Left lung (tissue), 14 donors: ENCODE measurements around the gene SPINT3. TPM values are rescaled to one million over a fixed set of nuclear protein-coding genes. Genes with fewer than 3 reads are reported as not detected.
A peak's percentile ranks its signal among the peaks of the same experiment; 100 is the strongest.

Experiments
- ATAC-seq: fragments of 200-7000 bp; cut with Tn5 transposase; one replicate; pipeline ENCODE4 v1.9.1; 2020; ENCODE audit warnings: moderate library complexity
- DNase-seq, 4 donors: peaks; one replicate each; pipeline ENCODE4 v3.0.0-alpha.2; 2013 to 2020
- H3K27ac ChIP-seq, 2 donors: fragments of 200-600 bp; sonication (generic) in 1 of 2; one replicate each; pipeline versions ENCODE4 v1.5.0 to v1.8.0; 2020 to 2021
- H3K27me3 ChIP-seq, 2 donors: fragments of 200-600 bp; sonication (generic) in 1 of 2; one replicate each; pipeline versions ENCODE4 v1.5.0 to v1.8.0; 2020 to 2021
- H3K36me3 ChIP-seq, 2 donors: fragments of 200-600 bp; sonication (generic) in 1 of 2; one replicate each; pipeline versions ENCODE4 v1.5.0 to v1.8.0; 2020 to 2021
- H3K4me1 ChIP-seq, 2 donors: fragments of 200-600 bp; one replicate each; pipeline ENCODE4 v1.8.0; 2021
- H3K4me3 ChIP-seq, 2 donors: fragments of 200-600 bp; sonication (generic) in 1 of 2; one replicate each; pipeline versions ENCODE4 v1.5.0 to v1.8.0; 2020 to 2021; ENCODE audit warnings: mild to moderate bottlenecking in 1 of 2
- H3K9me3 ChIP-seq, 2 donors: fragments of 200-600 bp; sonication (generic) in 1 of 2; one replicate each; pipeline versions ENCODE4 v1.5.0 to v1.8.0; 2020 to 2021
- intact Hi-C, 2 donors: fragments of 100-400 bp; cut with DNase I; formaldehyde crosslinking; loops; one replicate each; pipeline versions ENCODE4 v1.11.2 to v1.14.2; 2022
- long read RNA-seq, 12 donors: library from polyadenylated mRNA in 2 of 12; unstranded in 2 of 12; transcript quantifications; one replicate each; pipeline ENCODE4 v2.0.0 and lab custom pipeline, GENCODE V29; 2019 to 2026
- polyA plus RNA-seq, 6 donors: library from polyadenylated mRNA; unstranded; fragments of 120-200 nt; gene quantifications; one replicate each; pipeline ENCODE4 v1.2.1, GENCODE V29; 2013; ENCODE audit not compliant: insufficient read length in 6 of 6
- total RNA-seq, 2 donors: library from RNA; stranded (reverse); fragmentation: NEBNext Ultra II Directional; extraction: Animal tissue kit (Norgen Biotek cat#: 25700); gene quantifications; one replicate each; pipeline ENCODE4 v1.2.1, GENCODE V29; 2021
- TF ChIP-seq, protein P1 (sequence below), 2 donors: fragments of 200-600 bp; sonication (generic) in 1 of 2; IDR thresholded peaks; one replicate each; pipeline versions ENCODE4 v1.5.0 to v1.8.0; 2021; ENCODE audit warnings: antibody characterized with exemption in 2 of 2
- donor health status: DM: no; HTN: yes; CAD: no.
- donor health status: DM: no; HTN: no; CAD: no.

The SPINT3 gene, protein sequence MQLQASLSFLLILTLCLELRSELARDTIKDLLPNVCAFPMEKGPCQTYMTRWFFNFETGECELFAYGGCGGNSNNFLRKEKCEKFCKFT
- total RNA-seq, result not detected
- polyA plus RNA-seq, result not detected
- long read RNA-seq, donor 1, result 0 reads
- long read RNA-seq, donor 2, result 0 reads
- long read RNA-seq, donor 3, result 0 reads
- long read RNA-seq, donor 4, result 0 reads
- long read RNA-seq, donor 5, result 0 reads
- long read RNA-seq, donor 6, result 0 reads
- long read RNA-seq, donor 7, result 0 reads
- long read RNA-seq, donor 8, result 0 reads
- long read RNA-seq, donor 9, result 0 reads
- long read RNA-seq, donor 10, result 0 reads
- long read RNA-seq, donor 11, result 0 reads
- long read RNA-seq, donor 12, result 0 reads

DNA sequence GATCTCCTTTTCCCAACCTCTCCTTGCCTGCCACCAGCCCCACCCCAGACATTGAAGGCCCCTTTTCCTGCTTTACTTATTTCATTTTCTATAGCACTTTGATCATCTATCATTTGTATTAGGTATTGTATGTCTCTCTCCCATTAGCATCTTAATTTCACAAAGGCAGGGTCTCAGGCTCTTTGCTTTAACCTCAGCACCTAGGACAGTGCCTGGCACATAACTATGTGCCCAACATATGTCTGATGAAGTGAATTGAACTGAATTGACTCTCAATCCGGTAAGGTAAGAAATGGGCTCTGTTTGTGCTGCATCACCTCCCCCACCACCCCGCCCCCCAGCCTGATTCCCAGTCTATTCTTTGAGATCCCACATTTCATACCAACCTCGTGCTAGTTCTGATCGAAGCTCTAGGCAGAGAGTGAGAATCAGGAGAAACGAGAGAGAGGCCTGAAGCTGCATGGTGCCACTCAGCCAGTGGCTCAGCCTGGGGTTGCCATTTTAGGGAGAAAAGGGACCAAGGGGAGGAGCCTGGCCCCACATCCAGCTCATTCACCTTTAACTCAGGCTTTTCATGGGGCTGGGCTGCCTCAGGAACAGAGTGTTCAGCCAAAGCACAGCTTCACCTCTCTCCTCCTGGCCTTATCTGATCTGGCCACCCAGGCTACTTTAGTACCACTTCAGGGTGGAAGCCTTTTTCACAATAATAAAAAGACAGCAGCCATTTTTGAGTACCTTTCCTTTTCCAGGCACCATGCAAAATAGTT lies at the start of gene SPINT3:
Gene SPINT3, minus strand, starts transcription at position 476 of the 767 bp plus-strand sequence. Its CDS starts 14 bp downstream, at position 462.
- ATAC-seq, result peak; percentile 8
- Histone ChIP-seq H3K4me3 (no peak within 1 kb of the TSS), H3K27ac (no peak within 1 kb of the TSS), H3K27me3 (no peaks in the 10 kb centered on the region), H3K36me3 (no peaks in the 10 kb centered on the region), H3K4me1 (no peaks in the 10 kb centered on the region), H3K9me3 (no peaks in the 10 kb centered on the region)
- TF ChIP-seq, protein P1, sequence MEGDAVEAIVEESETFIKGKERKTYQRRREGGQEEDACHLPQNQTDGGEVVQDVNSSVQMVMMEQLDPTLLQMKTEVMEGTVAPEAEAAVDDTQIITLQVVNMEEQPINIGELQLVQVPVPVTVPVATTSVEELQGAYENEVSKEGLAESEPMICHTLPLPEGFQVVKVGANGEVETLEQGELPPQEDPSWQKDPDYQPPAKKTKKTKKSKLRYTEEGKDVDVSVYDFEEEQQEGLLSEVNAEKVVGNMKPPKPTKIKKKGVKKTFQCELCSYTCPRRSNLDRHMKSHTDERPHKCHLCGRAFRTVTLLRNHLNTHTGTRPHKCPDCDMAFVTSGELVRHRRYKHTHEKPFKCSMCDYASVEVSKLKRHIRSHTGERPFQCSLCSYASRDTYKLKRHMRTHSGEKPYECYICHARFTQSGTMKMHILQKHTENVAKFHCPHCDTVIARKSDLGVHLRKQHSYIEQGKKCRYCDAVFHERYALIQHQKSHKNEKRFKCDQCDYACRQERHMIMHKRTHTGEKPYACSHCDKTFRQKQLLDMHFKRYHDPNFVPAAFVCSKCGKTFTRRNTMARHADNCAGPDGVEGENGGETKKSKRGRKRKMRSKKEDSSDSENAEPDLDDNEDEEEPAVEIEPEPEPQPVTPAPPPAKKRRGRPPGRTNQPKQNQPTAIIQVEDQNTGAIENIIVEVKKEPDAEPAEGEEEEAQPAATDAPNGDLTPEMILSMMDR (IDR thresholded peaks at IDR 0.05), result no peak
- intact Hi-C loops, result no loop called here
- no peak for DNase-seq

DNA sequence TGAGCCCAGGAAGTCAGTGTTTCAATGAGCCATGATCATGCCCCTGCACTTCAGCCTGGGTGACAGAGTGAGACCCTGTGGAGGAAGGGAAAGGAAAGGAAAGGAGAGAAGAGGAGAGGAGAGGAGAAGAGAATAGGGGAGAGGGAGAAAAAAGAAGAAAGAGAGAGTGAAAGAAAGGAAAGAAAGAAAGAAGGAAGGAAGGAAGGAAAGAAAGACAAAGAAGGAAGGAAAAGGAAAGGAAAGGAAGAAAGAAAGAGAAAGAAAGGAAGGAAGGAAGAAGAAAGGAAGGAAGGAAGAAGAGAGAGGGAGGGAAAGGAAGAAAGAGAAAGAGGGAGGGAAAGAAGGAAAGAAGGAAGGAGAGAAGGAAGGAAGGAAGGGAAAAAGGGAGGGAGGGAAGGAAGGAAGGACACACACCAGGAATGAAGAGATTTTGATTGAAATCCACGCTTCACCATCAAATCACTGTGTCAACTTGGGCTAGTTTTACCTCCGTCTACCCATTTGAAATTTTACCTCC lies 49.4 kb upstream of the SPINT3 start:
- Histone ChIP-seq H3K4me3 (no peak overlapping the region), H3K36me3 (no peaks in the 10 kb centered on the region), H3K9me3 (no peaks in the 10 kb centered on the region), H3K27ac (no peak overlapping the region), H3K4me1 (no peaks in the 10 kb centered on the region), H3K27me3 (peaks cover 0 to 28% of the 10 kb centered on the region in 2 donors)
- intact Hi-C loops, result no loop called here
- ATAC-seq (no peak), DNase-seq (no peak)
- TF ChIP-seq, protein P1 (IDR thresholded peaks at IDR 0.05), result no peak

DNA sequence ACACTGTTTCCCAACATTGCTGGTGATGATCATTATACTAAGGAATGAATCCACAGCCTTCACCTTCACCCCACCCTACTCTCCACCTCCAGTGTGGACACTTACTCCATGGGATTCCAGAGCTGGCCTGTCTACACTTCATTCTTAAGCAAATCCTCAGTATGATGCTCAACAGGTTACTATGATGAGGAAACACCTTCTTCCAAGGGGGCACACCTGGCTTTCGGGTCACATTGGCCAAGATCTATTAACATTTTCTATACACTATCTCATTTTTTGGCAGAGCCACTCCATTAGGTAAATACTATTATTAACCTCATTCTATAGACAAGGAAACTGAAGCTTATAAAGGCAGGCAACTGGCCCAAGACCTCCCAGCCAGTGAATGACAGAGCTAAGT lies 39.8 kb upstream of the SPINT3 start:
- DNase-seq (no peak), ATAC-seq (no peak)
- no peaks in the 10 kb centered on the region for H3K9me3 ChIP-seq
- TF ChIP-seq, protein P1 (IDR thresholded peaks at IDR 0.05), result no peak
- no peaks in the 10 kb centered on the region for H3K27me3 ChIP-seq
- H3K27ac ChIP-seq, result no peak overlapping the region
- intact Hi-C loops, result no loop called here
- no peaks in the 10 kb centered on the region for H3K36me3 ChIP-seq
- H3K4me3 ChIP-seq, result no peak overlapping the region
- no peaks in the 10 kb centered on the region for H3K4me1 ChIP-seq

DNA sequence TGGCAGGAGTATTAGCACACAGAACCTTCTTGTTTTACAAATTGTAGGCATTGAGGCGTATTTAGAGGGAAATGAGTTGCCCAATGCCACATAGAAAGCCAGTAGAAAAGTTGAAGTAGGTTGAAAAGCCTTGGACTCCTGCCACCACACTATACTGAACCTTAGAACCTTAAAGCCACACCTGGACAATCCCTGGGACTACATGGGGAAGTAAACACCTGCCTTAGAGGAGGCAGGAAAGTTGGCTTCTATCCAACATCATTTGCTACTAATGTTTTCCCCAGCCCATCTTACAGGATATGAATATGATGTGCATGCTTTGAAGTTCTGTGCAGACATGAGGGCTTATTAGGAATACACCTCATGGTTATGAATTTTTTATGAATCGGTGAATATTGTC lies 37.0 kb upstream of the SPINT3 start:
- Histone ChIP-seq H3K4me3 (no peak overlapping the region), H3K9me3 (no peaks in the 10 kb centered on the region), H3K4me1 (no peaks in the 10 kb centered on the region), H3K27ac (no peak overlapping the region), H3K27me3 (peaks cover 0 to 10% of the 10 kb centered on the region in 2 donors), H3K36me3 (no peaks in the 10 kb centered on the region)
- intact Hi-C loops, result no loop called here
- DNase-seq (no peak), ATAC-seq (no peak)
- TF ChIP-seq, protein P1 (IDR thresholded peaks at IDR 0.05), result no peak

DNA sequence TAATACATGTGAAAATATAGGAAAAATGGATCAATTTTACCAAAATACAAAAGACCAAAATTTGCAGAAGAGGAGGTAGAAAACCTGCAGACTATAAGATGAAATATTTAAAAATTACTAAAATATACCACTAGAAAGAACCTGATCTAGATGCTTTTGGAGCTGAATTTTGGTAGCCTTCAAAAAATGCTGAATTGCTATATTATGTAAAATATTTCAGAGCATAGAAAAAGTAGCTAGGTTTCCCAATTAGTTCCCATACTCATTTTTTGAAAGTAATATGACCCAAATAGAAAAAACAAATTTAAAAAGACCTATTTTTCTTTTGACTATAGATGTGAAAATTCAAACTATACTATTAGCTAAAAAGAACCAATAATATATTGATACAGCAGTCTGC lies 35.3 kb upstream of the SPINT3 start:
- ATAC-seq (no peak), DNase-seq (no peak)
- Histone ChIP-seq H3K9me3 (no peaks in the 10 kb centered on the region), H3K4me3 (no peak overlapping the region), H3K36me3 (no peaks in the 10 kb centered on the region), H3K4me1 (no peaks in the 10 kb centered on the region), H3K27me3 (peaks cover 0 to 14% of the 10 kb centered on the region in 2 donors), H3K27ac (no peak overlapping the region)
- TF ChIP-seq, protein P1 (IDR thresholded peaks at IDR 0.05), result no peak
- intact Hi-C loops, result no loop called here
